Measurements from ENCODE around the gene TWIST2. TPM values are rescaled to one million over a fixed set of nuclear protein-coding genes. Genes with fewer than 3 reads are reported as not detected.

The TWIST2 gene
- total and polyA plus RNA-seq, 9 of the 15 experiments (the other 6 are each of a cell fraction or from before 2014, with no cell fraction given), result not detected

DNA sequence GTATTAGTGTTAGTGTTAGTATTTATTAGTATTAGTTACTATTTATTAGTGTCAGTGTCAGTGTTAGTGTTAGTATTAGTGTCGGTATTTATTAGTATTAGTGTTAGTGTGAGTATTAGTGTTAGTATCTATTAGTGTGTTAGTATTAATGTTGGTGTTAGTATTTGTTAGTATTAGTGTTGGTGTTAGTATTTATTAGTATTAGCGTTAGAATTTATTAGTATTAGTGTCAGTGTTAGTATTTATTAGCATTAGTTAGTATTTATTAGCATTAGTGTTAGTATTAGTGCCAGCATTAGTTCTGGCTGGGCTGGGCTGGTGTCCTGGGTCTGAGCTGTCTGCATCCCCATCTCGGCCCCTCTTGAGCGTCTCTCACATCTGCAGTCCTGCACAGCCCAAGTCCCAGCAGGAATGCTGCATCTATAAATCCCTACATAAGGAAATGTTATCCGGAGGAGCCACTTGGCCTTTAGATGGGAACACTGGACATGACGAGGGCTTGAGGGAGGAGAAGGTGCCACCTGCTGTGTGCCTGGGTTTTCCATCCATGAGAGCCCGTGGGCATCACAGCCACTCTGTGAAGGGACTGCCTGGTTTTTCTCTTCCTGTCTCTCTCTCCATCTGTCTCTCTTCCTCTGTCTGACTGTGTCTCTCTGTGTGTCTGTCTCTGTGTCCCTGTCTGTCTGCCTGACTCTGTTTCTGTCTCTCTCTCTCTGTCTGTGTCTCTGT, 33.6 kb downstream of the TWIST2 start (continued):
- TF ChIP-seq, protein P1, sequence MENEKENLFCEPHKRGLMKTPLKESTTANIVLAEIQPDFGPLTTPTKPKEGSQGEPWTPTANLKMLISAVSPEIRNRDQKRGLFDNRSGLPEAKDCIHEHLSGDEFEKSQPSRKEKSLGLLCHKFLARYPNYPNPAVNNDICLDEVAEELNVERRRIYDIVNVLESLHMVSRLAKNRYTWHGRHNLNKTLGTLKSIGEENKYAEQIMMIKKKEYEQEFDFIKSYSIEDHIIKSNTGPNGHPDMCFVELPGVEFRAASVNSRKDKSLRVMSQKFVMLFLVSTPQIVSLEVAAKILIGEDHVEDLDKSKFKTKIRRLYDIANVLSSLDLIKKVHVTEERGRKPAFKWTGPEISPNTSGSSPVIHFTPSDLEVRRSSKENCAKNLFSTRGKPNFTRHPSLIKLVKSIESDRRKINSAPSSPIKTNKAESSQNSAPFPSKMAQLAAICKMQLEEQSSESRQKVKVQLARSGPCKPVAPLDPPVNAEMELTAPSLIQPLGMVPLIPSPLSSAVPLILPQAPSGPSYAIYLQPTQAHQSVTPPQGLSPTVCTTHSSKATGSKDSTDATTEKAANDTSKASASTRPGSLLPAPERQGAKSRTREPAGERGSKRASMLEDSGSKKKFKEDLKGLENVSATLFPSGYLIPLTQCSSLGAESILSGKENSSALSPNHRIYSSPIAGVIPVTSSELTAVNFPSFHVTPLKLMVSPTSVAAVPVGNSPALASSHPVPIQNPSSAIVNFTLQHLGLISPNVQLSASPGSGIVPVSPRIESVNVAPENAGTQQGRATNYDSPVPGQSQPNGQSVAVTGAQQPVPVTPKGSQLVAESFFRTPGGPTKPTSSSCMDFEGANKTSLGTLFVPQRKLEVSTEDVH (IDR thresholded peaks at IDR 0.05; ENCODE audit: low read depth, partially characterized antibody), result no peak
- TF ChIP-seq PTRF (tag; IDR thresholded peaks at IDR 0.05) (no peak), ZNF133 (CRISPR knock-in tag; IDR thresholded peaks at IDR 0.05) (no peak), ZZZ3 (IDR thresholded peaks at IDR 0.05) (no peak), ZNF41 (CRISPR knock-in tag; conservative IDR thresholded peaks at IDR 0.05) (no peak), STAT5B (CRISPR knock-in tag; IDR thresholded peaks at IDR 0.05) (no peak), TAF15 (IDR thresholded peaks at IDR 0.05; ENCODE audit: low read depth, low read length) (no peak), TAF1 (IDR thresholded peaks at IDR 0.05; ENCODE audit: control insufficient read depth, extremely low read depth, insufficient read depth, low read length, severe bottlenecking) (no peak), FOXP1 (CRISPR knock-in tag; IDR thresholded peaks at IDR 0.05) (peak; percentile 39; the same call in 1 of the 2 replicates)
- TF ChIP-seq, protein P2, sequence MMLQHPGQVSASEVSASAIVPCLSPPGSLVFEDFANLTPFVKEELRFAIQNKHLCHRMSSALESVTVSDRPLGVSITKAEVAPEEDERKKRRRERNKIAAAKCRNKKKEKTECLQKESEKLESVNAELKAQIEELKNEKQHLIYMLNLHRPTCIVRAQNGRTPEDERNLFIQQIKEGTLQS (IDR thresholded peaks at IDR 0.05), result no peak
- TF ChIP-seq, protein P2 (CRISPR knock-in tag; conservative IDR thresholded peaks at IDR 0.05), result no peak
- TF ChIP-seq, protein P3, sequence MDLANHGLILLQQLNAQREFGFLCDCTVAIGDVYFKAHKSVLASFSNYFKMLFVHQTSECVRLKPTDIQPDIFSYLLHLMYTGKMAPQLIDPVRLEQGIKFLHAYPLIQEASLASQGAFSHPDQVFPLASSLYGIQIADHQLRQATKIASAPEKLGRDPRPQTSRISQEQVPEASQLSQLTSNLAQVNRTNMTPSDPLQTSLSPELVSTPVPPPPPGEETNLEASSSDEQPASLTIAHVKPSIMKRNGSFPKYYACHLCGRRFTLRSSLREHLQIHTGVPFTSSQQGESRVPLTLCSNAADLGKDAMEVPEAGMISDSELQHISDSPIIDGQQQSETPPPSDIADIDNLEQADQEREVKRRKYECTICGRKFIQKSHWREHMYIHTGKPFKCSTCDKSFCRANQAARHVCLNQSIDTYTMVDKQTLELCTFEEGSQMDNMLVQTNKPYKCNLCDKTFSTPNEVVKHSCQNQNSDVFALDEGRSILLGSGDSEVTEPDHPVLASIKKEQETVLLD (IDR thresholded peaks at IDR 0.05), result no peak
- TF ChIP-seq, protein P4, sequence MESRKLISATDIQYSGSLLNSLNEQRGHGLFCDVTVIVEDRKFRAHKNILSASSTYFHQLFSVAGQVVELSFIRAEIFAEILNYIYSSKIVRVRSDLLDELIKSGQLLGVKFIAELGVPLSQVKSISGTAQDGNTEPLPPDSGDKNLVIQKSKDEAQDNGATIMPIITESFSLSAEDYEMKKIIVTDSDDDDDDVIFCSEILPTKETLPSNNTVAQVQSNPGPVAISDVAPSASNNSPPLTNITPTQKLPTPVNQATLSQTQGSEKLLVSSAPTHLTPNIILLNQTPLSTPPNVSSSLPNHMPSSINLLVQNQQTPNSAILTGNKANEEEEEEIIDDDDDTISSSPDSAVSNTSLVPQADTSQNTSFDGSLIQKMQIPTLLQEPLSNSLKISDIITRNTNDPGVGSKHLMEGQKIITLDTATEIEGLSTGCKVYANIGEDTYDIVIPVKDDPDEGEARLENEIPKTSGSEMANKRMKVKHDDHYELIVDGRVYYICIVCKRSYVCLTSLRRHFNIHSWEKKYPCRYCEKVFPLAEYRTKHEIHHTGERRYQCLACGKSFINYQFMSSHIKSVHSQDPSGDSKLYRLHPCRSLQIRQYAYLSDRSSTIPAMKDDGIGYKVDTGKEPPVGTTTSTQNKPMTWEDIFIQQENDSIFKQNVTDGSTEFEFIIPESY (CRISPR knock-in tag; IDR thresholded peaks at IDR 0.05), result peak; percentile 73; the same call in 1 of the 2 replicates
- TF ChIP-seq, protein P5, sequence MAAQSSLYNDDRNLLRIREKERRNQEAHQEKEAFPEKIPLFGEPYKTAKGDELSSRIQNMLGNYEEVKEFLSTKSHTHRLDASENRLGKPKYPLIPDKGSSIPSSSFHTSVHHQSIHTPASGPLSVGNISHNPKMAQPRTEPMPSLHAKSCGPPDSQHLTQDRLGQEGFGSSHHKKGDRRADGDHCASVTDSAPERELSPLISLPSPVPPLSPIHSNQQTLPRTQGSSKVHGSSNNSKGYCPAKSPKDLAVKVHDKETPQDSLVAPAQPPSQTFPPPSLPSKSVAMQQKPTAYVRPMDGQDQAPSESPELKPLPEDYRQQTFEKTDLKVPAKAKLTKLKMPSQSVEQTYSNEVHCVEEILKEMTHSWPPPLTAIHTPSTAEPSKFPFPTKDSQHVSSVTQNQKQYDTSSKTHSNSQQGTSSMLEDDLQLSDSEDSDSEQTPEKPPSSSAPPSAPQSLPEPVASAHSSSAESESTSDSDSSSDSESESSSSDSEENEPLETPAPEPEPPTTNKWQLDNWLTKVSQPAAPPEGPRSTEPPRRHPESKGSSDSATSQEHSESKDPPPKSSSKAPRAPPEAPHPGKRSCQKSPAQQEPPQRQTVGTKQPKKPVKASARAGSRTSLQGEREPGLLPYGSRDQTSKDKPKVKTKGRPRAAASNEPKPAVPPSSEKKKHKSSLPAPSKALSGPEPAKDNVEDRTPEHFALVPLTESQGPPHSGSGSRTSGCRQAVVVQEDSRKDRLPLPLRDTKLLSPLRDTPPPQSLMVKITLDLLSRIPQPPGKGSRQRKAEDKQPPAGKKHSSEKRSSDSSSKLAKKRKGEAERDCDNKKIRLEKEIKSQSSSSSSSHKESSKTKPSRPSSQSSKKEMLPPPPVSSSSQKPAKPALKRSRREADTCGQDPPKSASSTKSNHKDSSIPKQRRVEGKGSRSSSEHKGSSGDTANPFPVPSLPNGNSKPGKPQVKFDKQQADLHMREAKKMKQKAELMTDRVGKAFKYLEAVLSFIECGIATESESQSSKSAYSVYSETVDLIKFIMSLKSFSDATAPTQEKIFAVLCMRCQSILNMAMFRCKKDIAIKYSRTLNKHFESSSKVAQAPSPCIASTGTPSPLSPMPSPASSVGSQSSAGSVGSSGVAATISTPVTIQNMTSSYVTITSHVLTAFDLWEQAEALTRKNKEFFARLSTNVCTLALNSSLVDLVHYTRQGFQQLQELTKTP (IDR thresholded peaks at IDR 0.05; ENCODE audit: low read depth in 1 of 2, partially characterized antibody in 2 of 2), result no peak

All from K562 (cell line).